Bone marrow (tissue), 2 donors: ENCODE results near the gene KCNQ1OT1.

Experiments used
- DNase-seq, 2 donors: peaks; one replicate each; lab custom pipeline; 2025; lab: John Stamatoyannopoulos, UW

Gene KCNQ1OT1

DNA sequence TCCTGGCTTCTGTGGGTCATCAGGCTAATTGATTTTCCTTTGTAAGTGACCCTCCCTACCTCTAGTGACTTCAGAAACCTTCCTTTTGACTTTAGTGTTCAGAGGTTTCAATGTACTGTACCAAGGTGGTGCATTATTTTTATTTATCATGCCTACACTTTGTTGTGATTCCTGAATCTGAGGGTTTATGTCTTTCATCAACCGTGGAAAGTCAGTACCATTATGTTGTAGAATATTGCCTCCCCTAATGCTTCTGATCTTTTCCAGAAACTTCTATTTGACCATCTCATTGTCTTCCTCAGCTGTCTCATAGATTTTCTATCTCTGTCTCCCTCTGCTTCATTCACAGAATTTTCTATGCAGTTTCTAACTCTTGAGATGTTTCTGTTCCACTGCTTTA, 105.5 kb downstream of the KCNQ1OT1 start:
- no peak for DNase-seq

DNA sequence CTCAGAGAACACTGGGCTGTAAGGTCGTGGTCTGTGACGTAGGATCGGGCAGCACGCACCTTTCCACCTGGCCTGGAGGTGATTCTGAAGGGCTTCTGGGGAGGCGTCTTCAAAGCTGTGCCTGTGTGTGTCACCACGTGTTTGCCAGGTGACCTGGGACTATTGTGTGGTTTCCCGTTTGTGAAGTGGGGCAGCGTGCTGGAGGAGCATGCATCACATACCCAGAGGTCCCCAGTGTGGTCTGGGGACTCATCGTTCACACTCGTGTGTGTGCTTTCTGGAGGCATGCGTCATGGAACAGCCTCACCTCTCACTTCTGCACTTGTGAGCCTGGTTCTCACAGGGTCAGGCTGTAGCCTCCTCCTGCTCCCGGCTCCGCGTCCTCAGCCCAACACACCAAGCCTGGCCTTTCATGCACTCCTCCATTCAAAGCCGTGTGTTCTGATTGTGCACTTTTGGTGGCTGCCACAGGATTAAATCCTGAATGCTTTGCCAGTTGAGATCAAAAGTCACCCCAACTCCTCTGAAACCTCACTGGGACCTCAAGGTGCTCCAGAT, 106.3 kb downstream of the KCNQ1OT1 start:
- no peak for DNase-seq

DNA sequence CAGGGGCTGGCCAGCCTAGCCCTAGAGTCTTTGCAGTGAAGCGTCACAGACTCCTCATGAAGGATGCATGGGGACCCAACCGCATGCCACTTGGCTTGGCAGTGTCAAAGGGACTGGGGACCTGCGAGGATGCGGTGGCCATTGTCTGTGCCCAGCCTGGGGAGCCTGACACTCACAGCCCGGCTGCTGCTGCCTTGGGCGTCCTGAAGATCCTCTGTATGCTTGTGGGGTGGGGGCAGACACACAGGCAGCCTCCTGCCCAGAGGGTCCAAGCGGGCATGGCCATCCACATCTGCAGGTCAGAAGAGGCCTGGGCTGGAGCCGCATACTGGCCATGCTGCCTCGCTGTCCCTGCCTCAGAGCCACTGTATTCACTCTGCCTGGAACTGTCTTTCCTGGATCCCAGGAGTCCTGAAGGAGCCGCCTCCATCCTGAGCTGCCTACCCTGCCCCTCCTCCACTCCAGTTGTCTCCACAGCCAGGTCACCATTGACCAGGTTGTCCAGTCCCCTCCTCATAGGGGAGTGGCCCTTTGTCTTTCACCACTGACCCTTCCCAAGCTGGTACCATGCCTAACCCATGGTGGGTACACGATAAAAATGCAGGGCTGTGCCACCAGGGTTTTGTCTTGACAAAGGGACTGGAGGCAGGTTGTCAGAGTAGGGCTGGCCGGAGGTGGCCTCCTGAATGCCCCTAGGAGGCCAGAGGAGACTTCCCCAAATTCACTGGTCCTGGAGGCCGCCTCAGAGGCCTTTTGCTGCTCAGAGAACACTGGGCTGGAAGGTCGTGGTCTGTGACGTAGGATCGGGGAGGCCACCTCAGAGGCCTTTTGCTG, 107.0 kb downstream of the KCNQ1OT1 start:
- DNase-seq: no peak

DNA sequence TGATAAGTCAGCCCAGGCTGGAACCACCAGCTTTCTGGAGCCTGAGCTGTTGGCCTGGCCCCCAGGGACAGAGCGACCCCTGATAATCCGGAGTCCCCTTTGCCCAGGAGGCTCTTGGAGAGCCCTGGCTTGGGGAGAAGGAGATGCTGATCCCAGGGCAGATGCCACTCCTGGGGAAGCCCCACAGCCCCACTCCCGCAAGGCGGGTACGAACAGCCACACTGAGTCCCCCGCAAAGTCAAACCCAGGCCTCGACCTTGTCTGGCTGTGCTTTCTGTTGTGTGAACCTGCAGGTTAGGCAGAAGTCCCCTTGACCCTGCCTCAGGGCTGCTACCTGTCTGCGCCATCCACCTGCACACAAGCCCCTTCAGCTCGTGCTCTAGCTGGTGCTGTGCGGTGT, 108.0 kb downstream of the KCNQ1OT1 start:
- DNase-seq: no peak

DNA sequence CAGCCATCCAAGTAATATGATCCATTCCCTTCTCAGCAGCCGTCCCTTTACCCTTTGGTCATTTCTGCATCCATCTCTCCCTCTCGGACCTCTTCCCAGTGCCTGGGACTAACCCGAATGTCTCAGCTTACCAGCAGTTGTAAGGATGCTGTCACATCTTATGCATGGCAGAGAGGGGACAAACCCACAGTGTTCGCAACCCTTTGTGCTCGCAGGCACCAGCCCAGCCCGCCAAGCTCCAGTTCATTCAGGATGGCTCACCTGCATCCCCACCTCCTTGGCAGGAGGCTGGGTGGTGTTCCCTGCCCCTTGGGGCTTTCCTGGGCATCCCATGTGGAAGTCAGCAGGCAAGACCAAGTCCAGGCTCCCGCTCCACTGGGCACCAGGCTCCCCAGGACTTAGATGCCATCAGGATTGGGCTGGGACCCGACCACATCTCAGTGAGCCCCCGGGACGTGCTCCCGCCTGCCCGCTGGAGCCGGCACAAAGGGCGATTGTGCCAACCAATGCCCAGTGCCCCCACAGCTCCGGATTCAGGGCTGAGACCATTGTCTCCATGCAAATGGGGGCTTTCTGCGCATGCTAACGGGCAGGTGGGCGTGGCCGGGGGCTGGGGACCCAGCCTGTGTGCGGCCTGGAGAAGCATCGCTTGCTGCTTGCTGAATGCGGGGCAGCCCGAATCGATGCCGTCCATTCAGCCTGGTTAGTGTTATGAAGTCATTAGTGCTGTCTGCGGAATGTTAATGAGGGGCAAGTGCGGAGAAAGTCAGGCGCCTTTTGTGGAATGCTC, 108.6 kb downstream of the KCNQ1OT1 start:
- no peak for DNase-seq

DNA sequence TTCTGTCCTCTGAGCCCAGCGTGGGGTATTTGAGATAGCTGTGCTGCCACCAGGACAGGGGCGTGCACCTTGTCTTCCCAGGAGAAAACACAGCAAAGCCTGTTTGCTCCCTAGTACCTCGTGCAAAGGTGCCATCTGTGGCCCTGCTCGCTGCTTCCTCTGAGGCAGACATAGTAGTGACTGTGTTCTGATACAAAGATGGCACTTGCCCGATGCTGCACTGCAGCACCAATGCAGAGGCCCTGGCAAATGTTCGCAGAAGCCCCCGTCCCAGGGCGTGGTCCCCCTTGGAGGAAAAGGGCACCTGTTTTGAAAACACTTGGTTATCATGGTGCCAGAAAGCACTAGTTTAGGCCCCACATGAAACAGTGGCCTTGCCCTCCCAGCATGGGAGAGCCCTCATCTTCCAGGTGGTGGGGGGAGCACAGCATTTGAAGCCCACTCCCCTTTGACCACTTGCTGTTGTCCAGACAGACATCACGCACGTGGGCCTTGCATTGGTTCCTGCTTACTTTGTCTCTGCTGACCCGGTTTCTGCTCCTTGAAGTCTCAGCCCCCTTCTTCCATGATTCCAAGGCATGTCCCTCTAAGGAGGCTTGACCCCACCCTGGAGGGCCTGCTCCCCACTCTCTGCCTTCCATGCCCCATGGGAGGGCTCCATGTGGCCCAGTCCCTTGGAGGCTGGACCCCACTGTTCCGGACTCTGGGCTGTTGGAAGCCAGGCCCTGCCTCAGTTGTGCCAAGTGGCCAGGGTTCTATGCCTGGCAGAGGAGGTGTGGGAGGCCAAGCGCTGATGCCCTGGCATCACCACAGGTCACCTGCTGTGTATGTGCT, 109.4 kb downstream of the KCNQ1OT1 start:
- no peak for DNase-seq

DNA sequence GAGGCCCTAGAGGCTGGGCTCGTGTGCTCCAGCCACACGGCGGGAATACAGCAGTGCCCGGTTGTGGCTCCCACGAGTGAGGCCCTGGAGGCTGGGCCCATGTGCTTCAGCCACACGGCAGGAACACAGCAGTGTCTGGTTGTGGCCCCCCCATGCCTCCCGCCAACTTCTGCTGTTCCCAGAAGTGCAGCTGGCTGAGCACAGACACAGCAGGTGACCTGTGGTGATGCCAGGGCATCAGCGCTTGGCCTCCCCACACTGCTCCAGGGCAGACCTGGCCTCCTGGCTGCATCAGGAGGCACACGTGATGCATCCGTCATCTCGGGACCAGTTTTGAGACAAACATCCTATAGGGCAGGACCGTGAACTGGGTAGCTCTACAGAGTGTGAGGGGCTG, 110.3 kb downstream of the KCNQ1OT1 start:
- no peak for DNase-seq

DNA sequence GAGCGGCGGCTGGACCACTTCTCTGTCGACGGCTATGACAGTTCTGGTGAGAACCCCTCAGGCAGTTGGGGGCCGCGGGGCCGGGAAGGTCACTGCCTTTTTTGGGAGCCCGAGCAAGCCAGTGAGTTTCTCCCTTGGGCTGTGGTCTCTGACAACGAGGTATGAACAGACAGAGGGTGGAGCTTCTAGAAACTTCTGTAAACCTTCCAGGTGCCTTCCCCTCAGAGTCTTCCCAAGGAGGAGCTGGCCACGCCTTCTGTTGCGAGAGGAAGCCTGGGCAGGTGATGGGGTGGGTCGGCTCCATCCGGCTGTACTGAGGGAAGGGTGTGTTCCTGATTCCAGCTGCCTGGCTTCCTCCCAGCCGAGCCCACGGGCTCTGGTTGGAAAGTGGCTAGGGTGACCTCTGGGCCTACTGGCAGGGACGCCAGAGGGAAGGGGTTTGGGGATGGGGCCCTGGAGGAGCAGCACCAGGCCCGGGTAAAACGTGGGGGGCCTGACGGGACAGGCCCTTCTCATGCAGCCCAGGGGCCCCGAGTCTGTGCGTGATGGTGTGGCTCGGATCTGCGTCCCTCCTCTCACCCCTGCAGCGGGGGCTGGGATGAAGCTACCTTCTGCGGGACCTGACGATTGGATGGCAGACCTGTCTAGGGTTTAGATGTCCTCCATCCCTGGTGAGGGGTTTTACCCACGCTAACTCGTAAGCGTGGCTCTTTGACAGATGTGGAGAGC, 110.8 kb downstream of the KCNQ1OT1 start:
- DNase-seq: no peak

DNA sequence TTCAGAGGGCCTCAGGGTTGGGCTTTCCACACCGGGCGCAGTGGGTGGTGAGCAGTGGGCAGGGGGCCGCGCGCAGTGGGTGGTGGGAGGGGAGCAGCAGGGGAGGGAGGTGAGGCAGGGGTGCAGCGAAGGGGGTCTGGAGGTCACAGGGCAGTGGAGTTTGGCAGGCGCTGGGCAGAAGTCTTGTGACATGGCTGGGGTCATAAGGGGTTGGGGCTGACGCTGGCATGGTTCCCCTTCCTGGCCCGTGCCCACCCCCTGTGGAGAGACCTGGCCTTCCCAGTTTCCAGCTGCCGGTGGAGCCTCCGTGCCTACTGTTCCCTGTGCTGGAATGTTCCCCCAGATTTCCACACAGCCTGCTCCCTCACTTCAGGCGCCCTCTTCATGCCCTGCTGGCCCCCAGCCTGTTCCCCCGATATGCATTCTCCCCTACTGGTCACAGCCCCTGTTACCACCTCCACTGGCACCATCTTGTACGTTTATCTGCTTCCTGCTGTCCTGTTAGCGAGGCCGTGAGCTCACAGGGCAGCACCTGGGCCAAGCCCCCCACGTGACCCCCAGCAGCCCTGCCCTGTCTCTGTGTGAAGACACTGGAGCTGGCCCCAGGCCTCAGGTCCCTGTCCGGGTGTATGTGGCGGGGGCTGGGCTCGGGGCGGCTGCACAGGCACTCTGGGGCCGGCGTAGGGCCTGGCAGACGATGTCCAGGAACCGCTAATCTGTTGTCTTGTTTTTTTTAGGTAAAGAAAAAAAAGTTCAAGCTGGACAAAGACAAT, 111.6 kb downstream of the KCNQ1OT1 start:
- no peak for DNase-seq

DNA sequence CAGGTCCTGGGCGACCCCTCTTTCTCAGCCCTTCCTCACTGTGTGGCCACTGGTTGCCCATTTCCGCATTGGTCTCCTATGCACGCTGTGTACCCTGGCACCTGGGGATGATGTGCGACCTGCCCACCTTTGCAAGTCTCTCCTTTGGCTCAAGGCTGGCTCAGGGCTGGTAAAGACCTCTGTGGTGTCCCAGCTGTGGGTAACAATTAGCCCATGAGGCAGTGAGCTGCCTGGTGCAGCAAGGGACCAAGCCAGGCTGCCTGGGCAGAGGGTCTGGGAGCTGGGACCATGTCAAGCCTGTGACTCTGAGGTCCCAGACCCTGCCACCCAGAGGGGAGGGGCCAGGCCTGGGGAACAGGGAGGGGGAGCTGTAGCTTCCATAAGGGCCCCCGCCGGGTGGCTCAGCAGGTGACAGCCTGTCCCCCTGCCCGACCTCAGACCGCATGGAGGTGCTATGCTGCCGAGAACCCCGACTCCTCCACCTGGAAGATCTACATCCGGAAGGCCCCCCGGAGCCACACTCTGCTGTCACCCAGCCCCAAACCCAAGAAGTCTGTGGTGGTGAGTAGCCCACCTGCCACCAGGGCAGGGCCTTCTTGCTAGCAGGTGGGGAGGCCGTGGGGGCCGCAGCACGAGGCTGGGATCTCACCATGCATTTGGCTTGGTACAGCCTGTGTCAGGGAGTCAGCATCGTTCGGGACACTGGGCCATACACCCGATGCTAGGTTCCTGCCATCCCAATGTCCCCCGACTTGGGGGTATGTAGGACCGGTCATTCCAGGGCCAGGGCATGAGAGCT, 112.5 kb downstream of the KCNQ1OT1 start:
- DNase-seq: no peak

DNA sequence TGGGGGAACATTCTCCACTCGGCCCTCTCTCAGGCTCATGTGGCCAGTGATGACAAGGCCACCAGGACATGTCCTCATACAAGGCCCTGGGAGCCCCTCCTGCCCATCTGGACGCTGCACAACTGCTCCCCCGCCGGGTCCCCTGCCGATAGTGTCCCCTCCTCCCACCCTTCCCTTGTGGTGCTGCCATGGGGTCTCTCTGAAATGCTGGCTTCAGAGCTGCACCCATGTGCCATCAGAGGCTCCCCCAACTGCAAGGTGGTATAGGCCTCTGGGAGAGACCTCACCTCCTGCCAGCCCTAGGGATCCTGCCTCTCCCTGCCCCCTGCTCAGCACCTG, 113.0 kb downstream of the KCNQ1OT1 start:
- DNase-seq: no peak

DNA sequence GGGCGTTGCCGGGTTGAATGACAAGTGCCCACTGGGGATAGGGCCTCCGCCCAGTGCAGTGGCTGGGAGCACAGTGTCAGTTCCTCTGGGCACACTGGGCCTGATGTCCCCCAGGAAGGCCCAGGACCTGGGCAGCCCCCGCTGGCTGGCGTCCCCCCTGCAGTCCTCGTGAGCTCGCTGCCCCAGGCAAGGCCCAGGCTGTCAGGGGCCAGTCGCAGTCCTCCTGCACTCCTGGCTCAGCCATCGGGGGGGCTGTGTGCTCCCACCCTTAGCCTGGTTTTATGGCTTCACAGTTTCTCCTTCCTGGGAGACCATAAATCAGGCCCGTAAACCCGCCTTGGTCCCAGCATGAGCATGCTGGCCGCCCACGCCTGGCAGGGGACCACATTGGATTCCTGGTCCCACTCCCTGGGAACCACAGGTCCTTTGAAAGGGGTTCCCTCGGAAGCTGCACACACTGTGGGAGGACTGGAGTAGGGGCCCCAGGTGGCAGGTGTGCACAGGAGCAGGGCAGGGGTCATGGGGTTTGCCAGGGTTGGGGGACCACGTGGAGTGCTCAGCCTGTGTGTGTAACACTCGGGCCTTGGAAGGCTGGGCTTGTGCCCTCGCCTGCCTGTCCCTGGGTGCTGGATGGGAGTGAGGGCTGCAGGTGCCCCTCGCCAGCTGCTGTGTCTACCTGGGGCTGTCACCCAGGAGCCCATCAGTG, 113.6 kb downstream of the KCNQ1OT1 start:
- DNase-seq: no peak

DNA sequence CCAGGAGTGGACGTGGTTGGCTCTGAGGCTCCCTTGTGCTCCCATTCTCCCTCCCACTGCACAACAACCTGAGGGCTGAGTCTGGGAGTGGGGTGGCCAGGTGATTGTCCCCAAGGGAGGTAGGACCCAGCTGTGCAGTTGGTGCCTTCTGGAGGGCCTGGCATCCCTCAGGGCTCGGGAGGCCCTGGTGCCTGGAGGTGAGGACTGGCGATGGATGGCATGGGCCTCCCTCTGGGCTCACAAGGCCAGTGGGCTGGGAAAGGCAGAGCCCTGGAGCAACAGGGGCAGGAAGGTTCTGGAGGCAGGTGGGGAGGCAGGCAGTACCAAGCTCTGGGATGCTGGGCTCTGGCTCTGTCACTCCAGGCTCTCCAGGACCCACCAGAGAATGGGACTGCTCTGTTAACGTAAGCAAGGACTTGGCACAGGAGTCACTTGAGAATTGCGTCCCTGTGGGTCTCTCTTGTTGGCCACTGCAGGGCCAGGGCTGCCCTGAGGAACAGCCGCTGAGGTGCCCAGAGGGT, 114.2 kb downstream of the KCNQ1OT1 start:
- no peak for DNase-seq

DNA sequence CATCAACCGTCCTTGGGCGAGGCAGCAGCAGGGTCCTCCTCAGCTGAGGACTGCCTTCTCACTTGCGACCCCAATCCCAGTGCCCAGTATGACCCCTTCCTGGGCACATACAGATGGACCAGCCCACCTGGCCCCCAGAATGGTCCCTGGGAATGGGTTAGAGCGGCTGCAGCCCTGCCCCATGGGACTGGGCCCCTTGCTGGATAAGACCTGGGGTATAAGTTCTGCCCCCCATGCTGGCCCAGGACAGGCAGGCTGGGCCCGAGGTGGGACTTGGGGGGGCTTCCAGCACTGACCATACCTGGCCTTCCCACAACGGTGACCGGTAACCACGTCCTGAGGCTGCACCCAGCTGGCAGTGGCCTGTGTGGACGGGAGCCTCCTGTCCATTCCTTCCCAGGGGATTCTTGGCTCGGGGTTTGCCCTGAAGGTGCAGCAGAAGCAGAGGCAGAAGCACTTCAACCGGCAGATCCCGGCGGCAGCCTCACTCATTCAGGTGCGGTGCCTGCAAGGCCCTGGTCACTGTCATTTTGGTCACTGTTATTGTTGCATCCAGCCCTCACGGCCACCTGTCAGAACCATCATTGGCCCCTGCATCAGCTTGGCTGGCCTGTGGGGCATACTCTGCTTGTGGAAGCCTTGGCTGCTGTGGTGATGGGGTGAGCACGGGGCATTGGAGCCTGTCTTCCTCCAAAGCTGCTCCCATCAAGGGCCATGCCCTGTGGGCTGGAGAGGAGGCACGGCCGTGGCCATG, 114.8 kb downstream of the KCNQ1OT1 start:
- no peak for DNase-seq

DNA sequence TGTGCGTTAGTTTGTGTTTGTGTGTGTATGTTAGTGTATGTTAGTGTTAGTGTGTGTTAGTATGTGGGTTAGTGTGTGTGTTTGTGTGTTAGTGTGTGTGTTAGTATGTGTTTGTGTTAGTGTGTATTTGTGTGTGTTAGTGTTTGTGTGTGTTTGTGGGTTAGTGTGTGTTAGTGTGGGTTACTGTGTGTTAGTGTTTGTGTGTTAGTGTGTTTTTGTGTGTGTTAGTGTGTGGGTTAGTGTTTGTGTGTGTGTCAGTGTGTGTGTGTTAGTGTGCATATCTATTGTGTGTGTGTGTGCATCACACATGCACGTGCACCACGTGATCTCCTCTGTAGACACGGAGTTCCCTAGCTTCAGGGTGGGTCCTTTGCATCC, 115.4 kb downstream of the KCNQ1OT1 start:
- DNase-seq: no peak

DNA sequence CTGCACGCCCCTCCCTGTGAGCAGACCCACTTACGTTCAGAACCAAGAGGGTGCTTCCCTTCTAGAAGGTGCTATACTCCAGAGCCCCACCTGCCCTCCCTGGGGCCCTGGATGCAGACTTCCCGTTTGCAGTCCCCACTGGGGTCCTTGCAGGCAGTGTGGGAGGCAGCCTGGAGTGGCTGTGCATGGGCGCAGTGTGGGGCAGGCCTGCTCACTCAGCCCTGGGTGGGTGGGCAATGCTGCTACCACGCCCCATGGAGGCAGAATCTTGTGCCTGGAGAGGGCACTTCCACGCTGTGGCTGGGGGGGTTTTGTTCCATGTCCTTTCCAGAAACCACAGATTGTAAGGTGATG, 116.2 kb downstream of the KCNQ1OT1 start:
- DNase-seq: no peak

DNA sequence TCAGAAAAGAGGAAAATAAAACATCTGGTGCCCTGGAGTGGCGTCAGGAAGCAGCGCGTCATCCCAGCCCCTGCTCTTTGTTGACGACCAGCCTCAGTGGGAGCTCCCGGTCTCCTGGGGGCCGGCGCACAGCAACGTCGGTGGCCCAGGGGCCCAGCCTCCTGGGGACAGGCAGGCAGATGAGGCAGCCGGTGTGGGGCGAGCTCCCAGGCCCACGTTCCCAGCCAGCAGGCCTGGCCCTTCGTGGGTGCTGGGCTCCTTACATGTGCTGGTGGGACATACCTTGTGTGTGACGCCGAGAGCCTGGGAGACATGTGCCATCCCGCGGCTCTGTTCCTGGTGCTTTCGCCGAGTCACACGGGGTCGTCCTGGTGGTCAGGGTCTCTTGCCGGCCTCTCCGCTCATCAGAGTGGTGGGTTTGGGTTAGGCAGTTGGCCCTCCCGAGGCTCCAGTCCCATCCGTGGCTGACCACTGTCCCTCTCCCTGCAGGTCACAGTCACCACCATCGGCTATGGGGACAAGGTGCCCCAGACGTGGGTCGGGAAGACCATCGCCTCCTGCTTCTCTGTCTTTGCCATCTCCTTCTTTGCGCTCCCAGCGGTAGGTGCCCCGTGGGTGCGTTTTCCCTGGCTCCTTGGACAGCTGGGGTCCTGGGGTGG, 116.7 kb downstream of the KCNQ1OT1 start:
- DNase-seq: no peak

DNA sequence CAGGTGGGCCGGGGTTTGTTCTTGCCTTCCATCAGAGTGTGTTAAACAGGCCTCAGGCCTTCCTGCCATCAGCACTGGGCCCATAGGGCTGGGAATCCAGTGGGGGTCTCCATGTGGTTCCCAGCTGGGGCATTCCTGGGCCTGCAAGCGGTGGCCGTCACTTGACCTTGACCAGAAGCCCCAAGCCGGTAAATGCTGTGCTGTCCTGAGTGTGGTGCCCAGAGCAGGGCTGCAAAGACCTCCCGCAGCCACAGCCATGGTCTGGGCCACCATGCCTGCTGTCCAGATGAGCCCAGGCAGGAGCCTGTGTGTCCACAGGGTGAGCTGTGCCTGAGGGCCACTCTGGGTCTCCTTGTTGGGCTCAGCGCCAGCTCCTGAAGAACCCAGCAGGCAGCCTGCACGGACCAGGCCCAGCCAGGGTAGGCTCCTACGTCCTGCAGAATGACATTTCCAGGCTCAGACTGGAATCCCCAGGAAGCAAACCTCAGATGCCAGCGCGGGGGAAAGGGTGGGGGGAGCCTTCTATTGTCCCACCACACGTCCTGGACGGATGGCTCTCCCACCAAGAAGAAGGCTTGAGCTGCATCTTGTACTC, 117.3 kb downstream of the KCNQ1OT1 start:
- DNase-seq: no peak
